ENCODE data around the gene RPE65.
A peak's percentile ranks its signal among the peaks of the same experiment; 100 is the strongest.
"Not testable (repeated sequence)": the region's sequence is repeated elsewhere in the genome, so short reads cannot be mapped to it uniquely, and the experiment has no call there.

Gene RPE65

GRCh38 chr1:68453060-68453670 lies 3.4 kb upstream of the RPE65 start:
- DNase-seq (ENCODE audit: low read depth in 2 of 2), result no peak

DNA sequence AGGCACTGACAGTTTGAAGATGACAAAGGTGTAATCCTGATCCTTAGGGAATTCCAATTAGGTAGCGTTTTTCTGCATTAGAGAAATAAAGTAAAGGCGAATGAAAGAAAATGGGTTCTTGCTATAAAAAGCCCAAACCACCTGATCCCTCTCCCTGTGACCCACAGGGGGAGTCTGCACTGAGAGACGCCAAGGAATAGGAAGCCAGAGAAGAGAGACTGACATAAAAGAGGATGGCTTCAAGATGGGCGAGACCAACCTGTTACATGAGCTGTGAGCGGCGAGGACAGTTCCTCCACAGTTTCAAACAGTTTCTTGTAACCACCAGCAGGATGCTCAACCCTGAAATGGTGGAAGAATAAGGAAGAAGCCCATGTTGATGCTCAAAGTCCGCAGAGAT lies 1.4 kb downstream of the RPE65 start:
- no peak for DNase-seq (ENCODE audit: low read depth in 2 of 2)

GRCh38 chr1:68445709-68446108 lies 4.0 kb downstream of the RPE65 start:
- no peak for DNase-seq (ENCODE audit: low read depth in 2 of 2)

DNA sequence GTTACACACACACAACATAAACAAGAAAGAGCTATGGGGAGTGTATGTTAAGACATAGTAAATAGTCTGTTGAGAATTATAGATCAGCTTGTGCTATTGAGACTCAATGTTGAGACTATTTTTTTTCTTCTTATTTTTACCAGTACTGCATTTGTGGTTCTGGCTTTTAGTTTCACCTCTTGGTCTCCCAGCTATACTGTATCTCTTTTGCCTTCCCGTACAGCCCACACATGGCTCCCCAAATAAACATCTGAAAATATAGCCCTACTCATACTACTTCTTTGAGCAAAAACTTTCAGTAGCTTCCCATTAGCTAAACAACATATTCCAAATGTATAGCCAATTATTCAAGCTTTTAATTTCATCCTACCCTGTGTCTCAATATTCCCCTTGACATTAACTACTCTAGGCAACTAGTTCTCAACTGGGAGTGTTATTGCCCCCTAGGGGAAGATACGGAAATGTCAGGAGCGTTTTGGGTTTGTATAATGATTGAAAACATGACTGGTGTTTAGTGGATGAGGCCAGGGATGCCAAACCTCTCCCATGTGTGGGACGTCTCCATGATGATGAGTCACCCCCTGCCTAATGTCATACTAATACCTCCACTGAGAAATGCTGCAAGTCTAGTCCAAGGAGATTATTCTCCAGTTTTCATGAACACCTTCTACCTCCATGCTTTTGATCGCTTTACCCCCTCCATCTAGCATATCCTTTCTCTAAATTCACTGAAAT lies 6.8 kb downstream of the RPE65 start:
- DNase-seq (ENCODE audit: low read depth in 2 of 2), result peak; percentile 43 to 52

- no peak for DNase-seq (ENCODE audit: low read depth in 2 of 2)
Observed at GRCh38 chr1:68442006-68442405, 7.7 kb downstream of the RPE65 start.

- no peak for DNase-seq (ENCODE audit: low read depth in 2 of 2)
Observed at GRCh38 chr1:68438310-68438709, 11.4 kb downstream of the RPE65 start.

DNA sequence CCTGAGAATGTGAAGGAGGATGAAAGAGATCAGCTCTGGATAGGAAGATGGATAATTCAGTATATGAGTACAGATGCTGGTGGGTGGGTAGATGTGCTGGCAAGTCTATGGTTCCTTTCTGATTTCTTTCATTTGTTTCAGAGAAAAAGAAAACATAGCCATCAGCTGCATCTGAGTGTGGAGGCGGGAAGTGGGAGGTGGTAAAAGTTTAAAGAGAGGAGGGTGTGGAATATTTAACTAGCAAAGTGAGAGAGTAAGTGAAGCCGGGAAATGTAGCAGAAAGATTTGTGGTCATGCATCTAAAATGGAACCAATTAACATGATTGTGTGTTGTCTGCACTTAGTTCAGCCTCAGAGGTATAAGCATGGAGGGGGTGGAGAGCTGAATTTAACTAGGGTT lies 16.4 kb downstream of the RPE65 start:
- DNase-seq (ENCODE audit: low read depth in 2 of 2), result no peak

GRCh38 chr1:68431076-68431475 lies 18.7 kb downstream of the RPE65 start:
- DNase-seq (ENCODE audit: low read depth in 2 of 2), result no peak

DNA sequence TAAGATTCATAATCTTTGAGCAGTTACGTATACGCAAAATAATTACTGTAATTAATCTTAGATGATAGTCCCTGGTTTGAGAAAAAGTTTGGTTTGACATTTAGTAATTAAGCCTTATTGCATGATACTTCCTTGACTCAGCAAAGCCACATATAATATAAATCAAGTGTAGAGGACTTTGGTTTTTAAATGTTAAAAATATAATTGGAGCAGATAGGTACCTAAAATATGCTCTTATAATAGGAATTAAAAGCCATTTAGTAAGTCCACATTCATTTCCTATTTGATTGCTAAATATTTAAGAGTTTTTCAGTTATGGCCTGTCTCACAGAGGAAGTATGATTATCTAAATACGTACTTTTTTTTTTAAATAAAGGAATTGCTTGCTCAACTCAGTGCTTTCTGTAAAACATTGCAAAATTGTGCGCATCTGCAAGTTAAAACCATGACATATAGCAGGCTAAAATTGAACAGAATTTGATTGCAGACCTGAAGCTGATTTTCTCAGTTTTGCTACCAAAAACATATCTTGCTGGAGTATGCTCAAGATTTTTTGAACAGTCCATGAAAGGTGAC lies 20.4 kb downstream of the RPE65 start:
- DNase-seq (ENCODE audit: low read depth in 2 of 2), result no peak

DNA sequence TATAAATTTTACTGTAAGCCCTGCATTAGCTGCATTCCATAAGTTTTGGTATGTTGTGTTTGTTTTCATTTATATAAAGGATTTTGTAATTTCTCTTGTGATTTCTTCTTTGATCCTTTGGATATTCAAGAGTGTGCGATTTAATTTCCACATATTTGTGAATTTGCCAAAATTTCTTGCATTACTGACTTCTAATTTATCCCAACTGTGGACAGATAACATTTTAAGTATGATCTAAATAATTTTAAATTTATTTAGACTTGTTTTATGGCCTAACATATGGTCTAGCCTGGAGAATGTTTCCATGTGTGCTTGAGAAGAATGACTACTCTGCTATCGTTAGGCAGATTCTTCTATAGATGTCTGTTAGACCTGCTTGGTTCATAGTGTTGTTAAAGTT lies 23.2 kb downstream of the RPE65 start:
- peak; percentile 63 to 71 for DNase-seq (ENCODE audit: low read depth in 2 of 2)

GRCh38 chr1:68421350-68421749 lies 28.4 kb downstream of the RPE65 start:
- DNase-seq (ENCODE audit: low read depth in 2 of 2), result no peak

DNA sequence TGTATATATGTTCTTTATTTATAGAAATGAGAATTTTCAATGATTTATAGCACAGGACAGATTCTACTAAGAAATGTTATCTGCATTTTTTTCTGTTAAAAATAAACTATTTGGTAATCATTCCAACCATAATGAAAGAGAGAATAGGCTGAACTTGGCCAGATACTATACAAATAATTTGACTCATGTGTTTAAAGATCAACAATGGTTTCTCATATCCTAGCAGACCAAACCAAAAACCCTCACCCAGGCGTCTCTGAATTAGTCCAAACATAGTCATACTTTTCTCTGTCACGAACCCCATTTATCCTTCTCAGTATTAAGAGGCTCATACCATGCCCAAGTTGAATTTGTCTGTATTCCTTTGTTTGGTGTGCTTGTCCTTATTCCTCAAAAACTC lies 40.3 kb downstream of the RPE65 start:
- DNase-seq (ENCODE audit: low read depth in 2 of 2), result no peak

DNA sequence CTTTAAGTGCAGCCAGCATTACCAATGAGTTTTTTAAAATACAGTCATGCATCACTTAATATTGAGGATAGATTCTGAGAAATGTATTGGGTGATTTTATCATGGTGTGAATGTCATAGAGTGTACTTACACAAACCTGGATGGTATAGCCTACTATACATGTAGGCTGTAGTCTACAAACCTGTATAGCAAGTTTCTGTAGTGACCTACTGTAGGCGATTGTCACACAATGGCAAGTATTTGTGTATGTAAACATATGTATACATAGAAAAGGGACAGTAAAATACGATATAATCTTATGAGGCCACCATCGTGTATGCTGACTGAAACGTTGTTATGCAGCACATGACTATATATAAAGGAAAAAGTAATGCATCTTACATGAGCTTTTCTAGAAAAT lies 48.2 kb downstream of the RPE65 start:
- DNase-seq (ENCODE audit: low read depth in 2 of 2), result no peak

- not testable (repeated sequence) for DNase-seq (ENCODE audit: low read depth in 2 of 2)
Observed at GRCh38 chr1:68395575-68395974, 54.2 kb downstream of the RPE65 start.

- not testable (repeated sequence) for DNase-seq (ENCODE audit: low read depth in 2 of 2)
Observed at GRCh38 chr1:68392474-68392873, 57.3 kb downstream of the RPE65 start.

DNA sequence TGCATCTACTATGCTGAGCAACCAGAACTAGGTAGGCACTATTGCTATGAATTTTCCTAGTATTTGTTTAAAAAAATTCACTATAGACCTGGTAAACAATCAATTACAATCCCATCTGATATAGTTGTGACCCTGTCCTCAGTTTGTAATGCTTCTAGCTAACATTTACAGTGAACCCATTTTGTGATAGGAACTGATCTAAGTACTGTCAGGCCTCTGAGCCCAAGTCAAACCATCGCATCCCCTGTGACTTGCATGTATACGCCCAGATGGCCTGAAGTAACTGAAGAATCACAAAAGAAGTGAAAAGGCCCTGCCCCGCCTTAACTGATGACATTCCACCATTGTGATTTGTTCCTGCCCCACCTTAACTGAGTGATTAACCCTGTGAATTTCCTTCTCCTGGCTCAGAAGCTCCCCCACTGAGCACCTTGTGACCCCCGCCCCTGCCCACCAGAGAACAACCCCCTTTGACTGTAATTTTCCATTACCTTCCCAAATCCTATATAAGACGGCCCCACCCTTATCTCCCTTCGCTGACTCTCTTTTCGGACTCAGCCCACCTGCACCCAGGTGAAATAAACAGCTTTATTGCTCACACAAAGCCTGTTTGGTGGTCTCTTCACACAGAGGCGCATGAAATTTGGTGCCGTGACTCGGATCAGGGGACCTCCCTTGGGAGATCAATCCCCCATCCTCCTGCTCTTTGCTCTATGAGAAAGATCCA lies 63.8 kb downstream of the RPE65 start:
- not testable (repeated sequence) for DNase-seq (ENCODE audit: low read depth in 2 of 2)

DNA sequence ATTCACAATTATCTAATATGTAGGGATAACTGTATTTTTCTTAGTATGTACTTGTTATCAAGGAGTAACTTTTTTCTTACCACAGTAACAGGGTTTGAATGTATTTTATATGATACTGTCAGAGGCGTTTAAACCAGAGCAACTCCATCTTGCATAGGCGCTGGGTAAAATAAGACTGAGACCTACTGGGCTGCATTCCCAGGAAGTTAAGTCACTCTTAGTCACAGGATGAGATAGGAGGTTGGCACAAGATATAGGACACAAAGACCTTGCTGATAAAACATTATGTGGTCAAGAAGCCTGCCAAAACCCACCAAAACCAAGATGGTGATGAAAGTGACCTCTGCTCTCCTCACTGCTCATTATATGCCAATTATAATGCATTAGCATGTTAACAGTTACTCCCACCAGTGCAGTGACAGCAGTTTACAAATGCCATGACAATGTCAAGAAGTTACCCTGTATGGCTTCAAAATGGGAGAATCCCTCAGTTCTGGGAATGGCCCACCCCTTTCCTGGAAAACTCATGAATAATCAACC lies 64.8 kb downstream of the RPE65 start:
- DNase-seq (ENCODE audit: low read depth in 2 of 2), result peak; percentile 37 to 51

DNA sequence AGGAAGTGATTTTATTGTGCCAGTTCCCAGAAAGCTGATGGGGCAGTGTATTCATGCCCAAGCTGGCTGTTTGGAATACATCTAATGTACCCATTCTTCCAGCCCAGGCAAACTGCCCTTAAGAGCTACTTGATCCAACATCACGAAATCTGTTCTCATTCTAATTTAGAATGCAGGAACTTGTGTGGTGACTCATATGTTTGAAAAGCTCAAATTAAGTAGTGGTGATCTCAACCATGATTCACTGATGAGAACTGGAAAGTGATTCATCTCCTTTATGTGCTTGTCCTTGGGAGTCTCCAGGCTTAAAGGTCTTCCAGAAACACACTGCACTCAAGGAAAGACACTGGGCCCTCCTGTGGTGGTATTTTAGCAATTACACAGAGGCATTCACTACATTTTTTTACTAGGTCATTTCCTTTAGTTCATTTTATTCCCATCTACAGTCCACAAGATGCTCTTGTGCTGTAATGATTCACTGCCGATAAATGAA lies 65.4 kb downstream of the RPE65 start:
- DNase-seq (ENCODE audit: low read depth in 2 of 2), result peak; percentile 99

DNA sequence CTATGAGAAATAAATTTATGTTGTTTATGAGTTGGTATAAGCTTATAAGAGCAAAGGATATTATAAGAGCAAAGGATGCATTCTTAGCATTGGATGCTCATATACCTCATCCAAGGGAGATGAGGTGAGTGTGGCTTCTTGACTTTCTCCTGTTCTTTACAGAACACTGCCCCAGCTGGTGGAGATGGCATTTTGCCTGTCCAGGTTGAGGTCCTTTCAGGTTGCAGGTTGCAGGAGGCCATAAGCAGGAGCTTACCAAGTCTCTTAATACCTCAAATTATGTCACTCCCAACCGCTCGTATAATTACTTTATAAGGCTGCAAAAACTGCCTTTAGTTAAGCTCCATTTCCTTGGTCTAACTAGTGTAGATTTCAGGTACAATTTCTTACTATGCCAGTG lies 66.7 kb downstream of the RPE65 start:
- no peak for DNase-seq (ENCODE audit: low read depth in 2 of 2)

DNA sequence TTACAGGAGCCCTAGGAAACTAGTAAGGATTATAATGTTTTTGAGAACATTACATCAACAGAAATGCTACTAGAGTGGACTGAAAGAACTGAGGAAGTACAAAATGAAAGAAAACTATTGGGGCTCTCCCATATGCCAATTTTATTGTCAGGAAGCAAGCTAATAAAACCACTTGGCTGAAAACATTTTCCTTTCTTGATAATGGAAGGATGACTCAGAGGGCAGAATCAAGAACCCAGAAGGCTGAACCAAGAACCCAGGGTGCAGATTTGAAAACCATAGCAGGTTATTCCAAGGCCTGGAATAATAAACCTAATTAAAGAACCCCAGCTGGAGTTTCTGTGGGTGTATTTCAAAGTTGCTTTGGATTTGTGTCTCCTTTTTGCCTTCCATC lies 70.7 kb downstream of the RPE65 start:
- DNase-seq (ENCODE audit: low read depth in 2 of 2), result no peak

Data from fibroblast of skin of left quadriceps (primary cell).